Mesenchymal stem cell (in vitro differentiated cells and primary cell): ENCODE results near the gene NONO.
"Not testable (repeated sequence)": the region's sequence is repeated elsewhere in the genome, so short reads cannot be mapped to it uniquely, and the experiment has no call there.

Experiments used
- DNase-seq: peaks from one replicate; pipeline ENCODE4 v3.0.0-alpha.2; 2013
- H2AFZ ChIP-seq: one replicate; pipeline ENCODE4 v1.6.1; 2013; ENCODE audit warnings: low read depth, mild to moderate bottlenecking, control low read depth, inconsistent platforms, low read length, moderate library complexity
- H2AK5ac ChIP-seq: 2 replicates; pipeline ENCODE4 v1.6.1; 2013; ENCODE audit warnings: low read length, moderate library complexity, mild to moderate bottlenecking, inconsistent platforms; ENCODE audit not compliant: severe bottlenecking
- H2BK120ac ChIP-seq: one replicate; pipeline ENCODE4 v1.6.1; 2013; ENCODE audit warnings: low read depth, mild to moderate bottlenecking, inconsistent platforms, low read length, moderate library complexity
- H2BK12ac ChIP-seq, 2 experiments: one replicate each; pipeline ENCODE4 v1.6.1; 2013; ENCODE audit warnings: inconsistent platforms in 2 of 2, low read length in 2 of 2, mild to moderate bottlenecking in 2 of 2, moderate library complexity in 2 of 2, control low read depth in 1 of 2
- H2BK15ac ChIP-seq: one replicate; pipeline ENCODE4 v1.6.1; 2013; ENCODE audit warnings: mild to moderate bottlenecking, low read depth, inconsistent platforms; ENCODE audit not compliant: poor library complexity, severe bottlenecking
- H2BK5ac ChIP-seq: 2 replicates; pipeline ENCODE4 v1.6.1; 2013; ENCODE audit warnings: low read depth, mild to moderate bottlenecking, low read length, control low read depth, inconsistent platforms; ENCODE audit not compliant: poor library complexity, severe bottlenecking
- H3K14ac ChIP-seq, 2 experiments: one replicate each; pipeline ENCODE4 v1.6.1; 2013; ENCODE audit warnings: inconsistent platforms in 2 of 2, low read length in 2 of 2, control low read depth in 1 of 2, mild to moderate bottlenecking in 1 of 2, moderate library complexity in 1 of 2
- H3K18ac ChIP-seq, 2 experiments: one replicate each; pipeline ENCODE4 v1.6.1; 2013; ENCODE audit warnings: inconsistent platforms in 2 of 2, low read length in 2 of 2, control low read depth in 1 of 2, low read depth in 1 of 2, mild to moderate bottlenecking in 1 of 2
- H3K23ac ChIP-seq, 2 experiments: one replicate each; pipeline ENCODE4 v1.6.1; 2013; ENCODE audit warnings: inconsistent platforms in 2 of 2, low read length in 2 of 2, mild to moderate bottlenecking in 2 of 2, moderate library complexity in 2 of 2, control low read depth in 1 of 2
- H3K27ac ChIP-seq: 2 replicates; pipeline ENCODE4 v1.5.1; 2013; ENCODE audit warnings: mild to moderate bottlenecking, moderate library complexity, low read length, control low read depth, inconsistent platforms; ENCODE audit not compliant: poor library complexity, severe bottlenecking
- H3K27me3 ChIP-seq, 2 experiments: 2 replicates each; pipeline versions ENCODE4 v1.6.1 to v1.7.0; 2013; ENCODE audit warnings: low read length in 2 of 2, mild to moderate bottlenecking in 2 of 2, moderate library complexity in 2 of 2, control low read depth in 1 of 2, inconsistent platforms in 1 of 2; ENCODE audit not compliant: control insufficient read depth in 1 of 2, insufficient read depth in 1 of 2
- H3K36me3 ChIP-seq, 2 experiments: 2 replicates each; pipeline versions ENCODE4 v1.6.1 to v1.7.0; 2013; ENCODE audit warnings: low read length in 2 of 2, control low read depth in 1 of 2, inconsistent platforms in 1 of 2, low read depth in 1 of 2, mild to moderate bottlenecking in 1 of 2; ENCODE audit not compliant: insufficient read depth in 2 of 2, control insufficient read depth in 1 of 2
- H3K4ac ChIP-seq, 2 experiments: one replicate each; pipeline ENCODE4 v1.6.1; 2013; ENCODE audit warnings: inconsistent platforms in 2 of 2, low read length in 2 of 2, mild to moderate bottlenecking in 2 of 2, moderate library complexity in 2 of 2, control low read depth in 1 of 2, low read depth in 1 of 2
- H3K4me1 ChIP-seq: 2 replicates; pipeline ENCODE4 v1.6.1; 2013; ENCODE audit warnings: low read depth, low read length, control low read depth; ENCODE audit not compliant: control insufficient read depth, insufficient read depth
- H3K4me2 ChIP-seq: 2 replicates; pipeline ENCODE4 v1.6.1; 2013; ENCODE audit warnings: low read length, mild to moderate bottlenecking, inconsistent platforms; ENCODE audit not compliant: poor library complexity, severe bottlenecking
- H3K4me3 ChIP-seq, 2 experiments: 2 replicates each; pipeline versions ENCODE4 v1.5.1 to v1.7.0; 2013; ENCODE audit warnings: low read length in 2 of 2, mild to moderate bottlenecking in 2 of 2, control low read depth in 1 of 2, low read depth in 1 of 2; ENCODE audit not compliant: insufficient read depth in 1 of 2
- H3K79me1 ChIP-seq: replicated peaks from 2 replicates; pipeline ENCODE4 v1.6.1; 2013; ENCODE audit warnings: mild to moderate bottlenecking, control low read depth, low read length, inconsistent platforms; ENCODE audit not compliant: poor library complexity, severe bottlenecking
- H3K9ac ChIP-seq: 2 replicates; pipeline ENCODE4 v1.7.0; 2013; ENCODE audit warnings: mild to moderate bottlenecking, low read length, moderate library complexity
- H3K9me3 ChIP-seq: 2 replicates; pipeline ENCODE4 v1.7.0; 2013; ENCODE audit warnings: mild to moderate bottlenecking, low read length; ENCODE audit not compliant: control insufficient read depth
- H4K8ac ChIP-seq: one replicate; pipeline ENCODE4 v1.6.1; 2013; ENCODE audit warnings: inconsistent platforms, mild to moderate bottlenecking, low read length, moderate library complexity
- H4K91ac ChIP-seq: one replicate; pipeline ENCODE4 v1.6.1; 2013; ENCODE audit warnings: mild to moderate bottlenecking, low read length, inconsistent platforms
- WGBS: methylation state at CpG from one replicate; pipeline ENCODE4 v1.1.7; 2013; ENCODE audit warnings: mixed read lengths; 5-methylcytosine and 5-hydroxymethylcytosine counted together

Gene NONO

DNA sequence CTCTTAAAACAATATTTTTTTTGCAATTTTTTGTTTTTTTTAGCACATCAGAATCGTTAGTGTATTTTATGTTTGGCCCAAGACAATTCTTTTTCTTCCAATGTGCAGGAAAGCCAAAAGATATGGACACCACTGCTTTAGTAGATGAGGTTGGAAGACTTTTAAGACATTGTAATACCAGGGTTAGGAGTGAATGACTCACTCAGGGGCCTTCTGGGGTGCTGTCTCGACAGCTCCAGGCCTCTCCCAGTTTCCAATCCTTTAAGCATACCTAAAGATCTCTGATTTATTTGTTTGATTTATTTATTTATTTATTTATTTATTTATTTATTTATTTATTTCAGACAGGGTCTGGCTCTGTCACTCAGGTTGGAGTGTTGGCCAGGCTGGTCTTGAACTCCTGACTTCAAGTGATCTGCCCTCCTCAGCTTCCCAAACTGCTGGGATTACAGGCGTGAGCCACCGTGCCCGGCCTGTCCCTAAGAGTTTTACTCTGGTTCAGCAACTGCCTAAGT, 65.8 kb downstream of the NONO start:
- H3K14ac ChIP-seq, H2BK5ac ChIP-seq, DNase-seq, H2AK5ac ChIP-seq, H3K4me1 ChIP-seq, H3K4me3 ChIP-seq, H4K8ac ChIP-seq, H2BK15ac ChIP-seq, H2BK12ac ChIP-seq, H3K4ac ChIP-seq, H2BK120ac ChIP-seq, H3K9ac ChIP-seq, H3K18ac ChIP-seq, H3K36me3 ChIP-seq, H3K9me3 ChIP-seq, H3K23ac ChIP-seq, H4K91ac ChIP-seq, H3K27me3 ChIP-seq, H3K79me1 ChIP-seq, H3K4me2 ChIP-seq, H2AFZ ChIP-seq, H3K27ac ChIP-seq: not testable (repeated sequence)
- no CpG with 5 or more reads among the region's 5 CpGs for WGBS

GRCh38 chrX:71349867-71350266, 66.4 kb downstream of the NONO start:
- H3K4me3 ChIP-seq, H3K9ac ChIP-seq, H4K91ac ChIP-seq, H3K4me2 ChIP-seq, H2BK120ac ChIP-seq, H2AFZ ChIP-seq, H3K27ac ChIP-seq, H3K27me3 ChIP-seq, H3K4ac ChIP-seq, H2AK5ac ChIP-seq, H3K14ac ChIP-seq, H2BK12ac ChIP-seq, H3K9me3 ChIP-seq, H4K8ac ChIP-seq, DNase-seq, H3K36me3 ChIP-seq, H2BK5ac ChIP-seq, H3K18ac ChIP-seq, H3K4me1 ChIP-seq, H3K79me1 ChIP-seq, H3K23ac ChIP-seq, H2BK15ac ChIP-seq: not testable (repeated sequence)
- no CpG with 5 or more reads among the region's 6 CpGs for WGBS
